ENCODE results near the gene CYP46A1. TPM values are rescaled to one million over a fixed set of nuclear protein-coding genes. Genes with fewer than 3 reads are reported as not detected.

Gene CYP46A1
- total and polyA plus RNA-seq, 4 donors = 0.14 to 0.92 (median 0.48) TPM

DNA sequence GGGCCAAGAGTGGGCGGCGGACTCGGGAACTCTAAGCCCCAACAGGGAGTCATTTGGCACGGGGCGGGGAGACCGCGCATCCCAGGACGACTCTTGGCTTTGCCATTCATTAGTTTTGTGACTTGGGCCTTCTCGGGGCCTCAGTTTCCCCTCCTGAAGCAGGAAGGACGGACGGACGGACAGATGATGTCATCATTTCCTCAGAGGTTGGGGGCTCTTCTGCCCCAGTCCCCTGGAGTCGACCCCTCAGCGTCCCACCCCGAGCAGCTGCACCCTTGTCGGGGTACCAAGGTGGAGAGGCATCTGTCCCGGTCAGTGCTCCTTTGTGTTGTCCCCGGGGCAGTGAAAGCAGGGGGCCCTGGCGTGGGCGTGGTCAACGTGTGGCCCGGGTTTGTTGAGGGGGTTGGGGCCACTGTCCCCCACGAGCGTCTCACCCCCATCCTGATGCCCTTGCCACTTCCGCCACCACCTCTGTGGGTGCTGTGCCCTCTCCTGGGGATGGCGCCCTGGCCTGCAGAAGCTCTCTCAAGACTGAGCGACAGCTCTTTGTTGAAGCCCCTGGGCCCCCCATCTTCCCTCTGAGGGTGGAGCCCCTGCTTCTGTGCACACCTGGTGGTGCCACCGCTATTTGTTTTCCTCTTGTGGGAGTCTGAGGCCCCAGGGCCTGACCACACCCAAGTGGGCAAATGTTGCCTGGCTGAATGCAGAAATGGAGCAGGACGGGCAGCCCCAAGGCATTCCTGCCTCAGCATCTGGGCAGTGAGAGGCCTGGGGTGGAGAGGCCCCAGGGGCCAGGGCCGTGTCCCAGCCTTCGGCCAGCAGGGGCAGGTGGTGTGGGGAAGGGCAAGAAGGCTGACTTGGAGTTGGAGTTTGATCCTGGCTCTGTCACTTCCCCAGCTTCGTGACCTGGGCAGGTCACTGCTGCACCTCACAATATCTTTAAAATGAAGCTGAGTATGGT, 38.3 kb upstream of the CYP46A1 start:
- H3K27me3 ChIP-seq (ENCODE audit: control insufficient read depth in 4 of 4, insufficient read depth in 4 of 4, low read length in 3 of 4) = no peaks in the 10 kb centered on the region
- peaks cover 2 to 12% (median 7%) of the 10 kb centered on the region in 4 donors for H3K4me1 ChIP-seq (ENCODE audit: control insufficient read depth in 4 of 4, insufficient read depth in 4 of 4, low read length in 3 of 4)
- TF ChIP-seq, protein P1, sequence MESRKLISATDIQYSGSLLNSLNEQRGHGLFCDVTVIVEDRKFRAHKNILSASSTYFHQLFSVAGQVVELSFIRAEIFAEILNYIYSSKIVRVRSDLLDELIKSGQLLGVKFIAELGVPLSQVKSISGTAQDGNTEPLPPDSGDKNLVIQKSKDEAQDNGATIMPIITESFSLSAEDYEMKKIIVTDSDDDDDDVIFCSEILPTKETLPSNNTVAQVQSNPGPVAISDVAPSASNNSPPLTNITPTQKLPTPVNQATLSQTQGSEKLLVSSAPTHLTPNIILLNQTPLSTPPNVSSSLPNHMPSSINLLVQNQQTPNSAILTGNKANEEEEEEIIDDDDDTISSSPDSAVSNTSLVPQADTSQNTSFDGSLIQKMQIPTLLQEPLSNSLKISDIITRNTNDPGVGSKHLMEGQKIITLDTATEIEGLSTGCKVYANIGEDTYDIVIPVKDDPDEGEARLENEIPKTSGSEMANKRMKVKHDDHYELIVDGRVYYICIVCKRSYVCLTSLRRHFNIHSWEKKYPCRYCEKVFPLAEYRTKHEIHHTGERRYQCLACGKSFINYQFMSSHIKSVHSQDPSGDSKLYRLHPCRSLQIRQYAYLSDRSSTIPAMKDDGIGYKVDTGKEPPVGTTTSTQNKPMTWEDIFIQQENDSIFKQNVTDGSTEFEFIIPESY (IDR thresholded peaks at IDR 0.05) = no peak
- TF ChIP-seq JUND (IDR thresholded peaks at IDR 0.05) (no peak), NR2F2 (IDR thresholded peaks at IDR 0.05) (no peak), EGR1 (IDR thresholded peaks at IDR 0.05; ENCODE audit: low read depth in 2 of 2) (no peak), FOXA2 (IDR thresholded peaks at IDR 0.05) (no peak), YY1 (IDR thresholded peaks at IDR 0.05) (no peak)
- TF ChIP-seq, protein P2, sequence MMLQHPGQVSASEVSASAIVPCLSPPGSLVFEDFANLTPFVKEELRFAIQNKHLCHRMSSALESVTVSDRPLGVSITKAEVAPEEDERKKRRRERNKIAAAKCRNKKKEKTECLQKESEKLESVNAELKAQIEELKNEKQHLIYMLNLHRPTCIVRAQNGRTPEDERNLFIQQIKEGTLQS (IDR thresholded peaks at IDR 0.05) = no peak
- no peak for DNase-seq (ENCODE audit: low spot score)
- H3K27ac ChIP-seq (ENCODE audit: low read depth in 1 of 2, low read length in 2 of 2) = no peak overlapping the region
- H3K36me3 ChIP-seq (ENCODE audit: control insufficient read depth in 4 of 4, insufficient read depth in 3 of 4, low read depth in 1 of 4, low read length in 3 of 4) = no peaks in the 10 kb centered on the region
- H3K4me3 ChIP-seq (ENCODE audit: low read depth in 1 of 3, low read length in 3 of 3) = peak overlapping the region in 1 of 3 donors; percentile 55
- no peak overlapping the region for H3K9ac ChIP-seq (ENCODE audit: low read depth in 1 of 2, low read length in 2 of 2)
- no peaks in the 10 kb centered on the region for H3K9me3 ChIP-seq (ENCODE audit: control insufficient read depth in 4 of 4, low read length in 3 of 4)
- 45% methylated on average over 32 of the region's 32 CpGs for WGBS

DNA sequence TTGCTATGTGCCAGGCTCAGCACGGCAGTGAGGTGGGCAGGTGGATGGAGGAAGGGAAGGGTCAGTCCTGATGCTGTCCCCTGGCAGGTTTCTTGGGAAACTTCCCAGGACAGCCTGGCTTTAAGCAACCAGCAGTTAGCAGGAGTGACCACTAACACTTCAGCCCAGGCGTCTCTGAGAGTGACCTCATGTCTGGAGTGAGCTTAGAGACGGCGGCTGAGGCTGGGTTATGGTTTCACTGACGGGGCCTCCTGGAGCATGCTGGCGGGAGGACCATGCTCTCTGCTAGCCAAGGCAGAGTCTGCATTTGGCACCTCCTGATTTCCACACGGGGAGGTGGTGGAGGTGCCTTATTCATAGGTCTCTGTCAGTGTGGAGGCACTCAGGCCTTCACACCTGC, 36.7 kb upstream of the CYP46A1 start:
- H3K36me3 ChIP-seq (ENCODE audit: control insufficient read depth in 4 of 4, insufficient read depth in 3 of 4, low read depth in 1 of 4, low read length in 3 of 4) = no peaks in the 10 kb centered on the region
- peaks cover 2 to 12% (median 7%) of the 10 kb centered on the region in 4 donors for H3K4me1 ChIP-seq (ENCODE audit: control insufficient read depth in 4 of 4, insufficient read depth in 4 of 4, low read length in 3 of 4)
- DNase-seq (ENCODE audit: low spot score) = no peak
- no peak overlapping the region for H3K4me3 ChIP-seq (ENCODE audit: low read depth in 1 of 3, low read length in 3 of 3)
- WGBS = 76% methylated on average over 7 of the region's 7 CpGs
- H3K27me3 ChIP-seq (ENCODE audit: control insufficient read depth in 4 of 4, insufficient read depth in 4 of 4, low read length in 3 of 4) = no peaks in the 10 kb centered on the region
- H3K27ac ChIP-seq (ENCODE audit: low read depth in 1 of 2, low read length in 2 of 2) = no peak overlapping the region
- H3K9ac ChIP-seq (ENCODE audit: low read depth in 1 of 2, low read length in 2 of 2) = no peak overlapping the region
- no peaks in the 10 kb centered on the region for H3K9me3 ChIP-seq (ENCODE audit: control insufficient read depth in 4 of 4, low read length in 3 of 4)
- TF ChIP-seq, protein P3, sequence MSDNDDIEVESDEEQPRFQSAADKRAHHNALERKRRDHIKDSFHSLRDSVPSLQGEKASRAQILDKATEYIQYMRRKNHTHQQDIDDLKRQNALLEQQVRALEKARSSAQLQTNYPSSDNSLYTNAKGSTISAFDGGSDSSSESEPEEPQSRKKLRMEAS (IDR thresholded peaks at IDR 0.05) = no peak
- TF ChIP-seq RAD21 (IDR thresholded peaks at IDR 0.05) (no peak), FOXA2 (IDR thresholded peaks at IDR 0.05) (no peak), HNF4G (IDR thresholded peaks at IDR 0.05) (no peak), EGR1 (IDR thresholded peaks at IDR 0.05; ENCODE audit: low read depth in 2 of 2) (no peak), SP1 (IDR thresholded peaks at IDR 0.05) (no peak), YY1 (IDR thresholded peaks at IDR 0.05) (no peak), HNF4A (conservative IDR thresholded peaks at IDR 0.05) (no peak), GABPA (IDR thresholded peaks at IDR 0.05 in 1 of 2, conservative IDR thresholded peaks at IDR 0.05 in 1 of 2) (no peak)
- TF ChIP-seq, protein P4, sequence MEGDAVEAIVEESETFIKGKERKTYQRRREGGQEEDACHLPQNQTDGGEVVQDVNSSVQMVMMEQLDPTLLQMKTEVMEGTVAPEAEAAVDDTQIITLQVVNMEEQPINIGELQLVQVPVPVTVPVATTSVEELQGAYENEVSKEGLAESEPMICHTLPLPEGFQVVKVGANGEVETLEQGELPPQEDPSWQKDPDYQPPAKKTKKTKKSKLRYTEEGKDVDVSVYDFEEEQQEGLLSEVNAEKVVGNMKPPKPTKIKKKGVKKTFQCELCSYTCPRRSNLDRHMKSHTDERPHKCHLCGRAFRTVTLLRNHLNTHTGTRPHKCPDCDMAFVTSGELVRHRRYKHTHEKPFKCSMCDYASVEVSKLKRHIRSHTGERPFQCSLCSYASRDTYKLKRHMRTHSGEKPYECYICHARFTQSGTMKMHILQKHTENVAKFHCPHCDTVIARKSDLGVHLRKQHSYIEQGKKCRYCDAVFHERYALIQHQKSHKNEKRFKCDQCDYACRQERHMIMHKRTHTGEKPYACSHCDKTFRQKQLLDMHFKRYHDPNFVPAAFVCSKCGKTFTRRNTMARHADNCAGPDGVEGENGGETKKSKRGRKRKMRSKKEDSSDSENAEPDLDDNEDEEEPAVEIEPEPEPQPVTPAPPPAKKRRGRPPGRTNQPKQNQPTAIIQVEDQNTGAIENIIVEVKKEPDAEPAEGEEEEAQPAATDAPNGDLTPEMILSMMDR (IDR thresholded peaks at IDR 0.05; ENCODE audit: low read depth, low read length, missing input control) = no peak
- TF ChIP-seq, protein P1 (IDR thresholded peaks at IDR 0.05) = no peak

All from liver (tissue), 9 donors.